Measurements from ENCODE around the gene CSPG4.
"Not testable (repeated sequence)": the region's sequence is repeated elsewhere in the genome, so short reads cannot be mapped to it uniquely, and the experiment has no call there.

CSPG4 gene

GRCh38 chr15:75697523-75697922, 15.1 kb downstream of the CSPG4 start:
- Histone ChIP-seq H3K27me3 (ENCODE audit: control insufficient read depth in 5 of 5, insufficient read depth in 4 of 5, low read length in 5 of 5) (peaks cover 0 to 10% (median 3%) of the 10 kb centered on the region in 5 donors), H3K36me3 (ENCODE audit: control insufficient read depth in 5 of 5, insufficient read depth in 5 of 5, low read length in 5 of 5) (peaks cover 0 to 1% (median 0%) of the 10 kb centered on the region in 5 donors), H3K4me3 (ENCODE audit: low read depth in 1 of 5, low read length in 5 of 5) (no peak overlapping the region), H3K9me3 (ENCODE audit: control insufficient read depth in 5 of 5, low read length in 5 of 5) (no peaks in the 10 kb centered on the region), H3K4me1 (ENCODE audit: control insufficient read depth in 5 of 5, insufficient read depth in 5 of 5, low read length in 5 of 5) (peaks cover 12 to 72% (median 57%) of the 10 kb centered on the region in 5 donors), H3K27ac (ENCODE audit: low read depth, low read length) (no peak overlapping the region), H3K9ac (ENCODE audit: low read length in 5 of 5) (no peak overlapping the region)

DNA sequence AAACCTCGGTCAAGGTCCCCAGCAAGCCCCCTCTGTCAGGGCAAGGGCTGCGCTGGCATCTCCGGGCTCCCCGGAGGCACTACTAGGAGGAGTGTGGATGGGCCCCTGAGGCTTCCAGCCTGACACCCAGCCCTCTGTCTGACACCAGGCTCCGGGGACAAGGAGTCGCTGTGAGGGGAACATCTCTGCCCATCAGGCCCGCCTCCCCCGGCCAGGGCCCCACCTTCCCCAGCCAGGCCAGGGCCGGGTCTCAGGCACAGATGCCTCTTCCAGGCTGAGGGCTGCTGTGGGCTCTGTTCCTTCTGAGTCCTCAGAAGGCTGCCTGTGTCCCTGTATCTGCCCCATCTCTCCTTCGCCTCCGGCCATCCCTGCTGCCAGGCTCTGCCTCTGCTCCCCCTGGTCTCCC, 15.8 kb downstream of the CSPG4 start:
- no peaks in the 10 kb centered on the region for H3K9me3 ChIP-seq (ENCODE audit: control insufficient read depth in 5 of 5, low read length in 5 of 5)
- H3K4me1 ChIP-seq (ENCODE audit: control insufficient read depth in 5 of 5, insufficient read depth in 5 of 5, low read length in 5 of 5), result peaks cover 12 to 65% (median 57%) of the 10 kb centered on the region in 5 donors
- H3K4me3 ChIP-seq (ENCODE audit: low read depth in 1 of 5, low read length in 5 of 5), result no peak overlapping the region
- H3K27me3 ChIP-seq (ENCODE audit: control insufficient read depth in 5 of 5, insufficient read depth in 4 of 5, low read length in 5 of 5), result peaks cover 0 to 10% (median 3%) of the 10 kb centered on the region in 5 donors
- no peak overlapping the region for H3K9ac ChIP-seq (ENCODE audit: low read length in 5 of 5)
- H3K27ac ChIP-seq (ENCODE audit: low read depth, low read length), result no peak overlapping the region
- peaks cover 0 to 5% (median 0%) of the 10 kb centered on the region in 5 donors for H3K36me3 ChIP-seq (ENCODE audit: control insufficient read depth in 5 of 5, insufficient read depth in 5 of 5, low read length in 5 of 5)

- Histone ChIP-seq H3K9me3 (ENCODE audit: control insufficient read depth in 5 of 5, low read length in 5 of 5) (no peaks in the 10 kb centered on the region), H3K4me1 (ENCODE audit: control insufficient read depth in 5 of 5, insufficient read depth in 5 of 5, low read length in 5 of 5) (peaks cover 12 to 60% (median 55%) of the 10 kb centered on the region in 5 donors), H3K9ac (ENCODE audit: low read length in 5 of 5) (no peak overlapping the region), H3K4me3 (ENCODE audit: low read depth in 1 of 5, low read length in 5 of 5) (no peak overlapping the region), H3K36me3 (ENCODE audit: control insufficient read depth in 5 of 5, insufficient read depth in 5 of 5, low read length in 5 of 5) (peaks cover 0 to 5% (median 4%) of the 10 kb centered on the region in 5 donors), H3K27me3 (ENCODE audit: control insufficient read depth in 5 of 5, insufficient read depth in 4 of 5, low read length in 5 of 5) (peaks cover 0 to 10% (median 3%) of the 10 kb centered on the region in 5 donors), H3K27ac (ENCODE audit: low read depth, low read length) (no peak overlapping the region)
These were observed 16.3 kb downstream of the CSPG4 start for GRCh38 chr15:75696311-75696720.

- Histone ChIP-seq H3K27me3 (ENCODE audit: control insufficient read depth in 5 of 5, insufficient read depth in 4 of 5, low read length in 5 of 5) (peaks cover 0 to 10% (median 3%) of the 10 kb centered on the region in 5 donors), H3K36me3 (ENCODE audit: control insufficient read depth in 5 of 5, insufficient read depth in 5 of 5, low read length in 5 of 5) (peaks cover 0 to 8% (median 5%) of the 10 kb centered on the region in 5 donors), H3K9ac (ENCODE audit: low read length in 5 of 5) (no peak overlapping the region), H3K27ac (ENCODE audit: low read depth, low read length) (peak overlapping the region; percentile 23), H3K9me3 (ENCODE audit: control insufficient read depth in 5 of 5, low read length in 5 of 5) (no peaks in the 10 kb centered on the region), H3K4me3 (ENCODE audit: low read depth in 1 of 5, low read length in 5 of 5) (no peak overlapping the region), H3K4me1 (ENCODE audit: control insufficient read depth in 5 of 5, insufficient read depth in 5 of 5, low read length in 5 of 5) (peaks cover 8 to 55% (median 50%) of the 10 kb centered on the region in 5 donors)
These were observed 16.9 kb downstream of the CSPG4 start for GRCh38 chr15:75695634-75696310.

GRCh38 chr15:75695220-75695619, 17.4 kb downstream of the CSPG4 start:
- Histone ChIP-seq H3K4me1 (ENCODE audit: control insufficient read depth in 5 of 5, insufficient read depth in 5 of 5, low read length in 5 of 5) (peaks cover 8 to 50% (median 44%) of the 10 kb centered on the region in 5 donors), H3K9ac (ENCODE audit: low read length in 5 of 5) (no peak overlapping the region), H3K27ac (ENCODE audit: low read depth, low read length) (peak overlapping the region; percentile 23)

GRCh38 chr15:75694241-75695182, 18.1 kb downstream of the CSPG4 start:
- Histone ChIP-seq H3K27ac (ENCODE audit: low read depth, low read length) (peak overlapping the region; percentile 69), H3K4me3 (ENCODE audit: low read depth in 1 of 5, low read length in 5 of 5) (no peak overlapping the region)

More at GRCh38 chr15:75695220-75695619, 17.4 kb downstream of the CSPG4 start:
- Histone ChIP-seq H3K4me3 (ENCODE audit: low read depth in 1 of 5, low read length in 5 of 5) (no peak overlapping the region), H3K36me3 (ENCODE audit: control insufficient read depth in 5 of 5, insufficient read depth in 5 of 5, low read length in 5 of 5) (peaks cover 0 to 13% (median 8%) of the 10 kb centered on the region in 5 donors), H3K9me3 (ENCODE audit: control insufficient read depth in 5 of 5, low read length in 5 of 5) (no peaks in the 10 kb centered on the region), H3K27me3 (ENCODE audit: control insufficient read depth in 5 of 5, insufficient read depth in 4 of 5, low read length in 5 of 5) (peaks cover 0 to 10% (median 4%) of the 10 kb centered on the region in 5 donors)

GRCh38 chr15:75693501-75694240, 19.0 kb downstream of the CSPG4 start:
- Histone ChIP-seq H3K9ac (ENCODE audit: low read length in 5 of 5) (no peak overlapping the region), H3K27me3 (ENCODE audit: control insufficient read depth in 5 of 5, insufficient read depth in 4 of 5, low read length in 5 of 5) (peaks cover 0 to 10% (median 4%) of the 10 kb centered on the region in 5 donors), H3K9me3 (ENCODE audit: control insufficient read depth in 5 of 5, low read length in 5 of 5) (no peaks in the 10 kb centered on the region), H3K36me3 (ENCODE audit: control insufficient read depth in 5 of 5, insufficient read depth in 5 of 5, low read length in 5 of 5) (peaks cover 0 to 27% (median 18%) of the 10 kb centered on the region in 5 donors), H3K4me3 (ENCODE audit: low read depth in 1 of 5, low read length in 5 of 5) (no peak overlapping the region), H3K4me1 (ENCODE audit: control insufficient read depth in 5 of 5, insufficient read depth in 5 of 5, low read length in 5 of 5) (peaks cover 8 to 38% (median 31%) of the 10 kb centered on the region in 5 donors), H3K27ac (ENCODE audit: low read depth, low read length) (peak overlapping the region; percentile 69)

More at GRCh38 chr15:75694241-75695182, 18.1 kb downstream of the CSPG4 start:
- no peaks in the 10 kb centered on the region for H3K9me3 ChIP-seq (ENCODE audit: control insufficient read depth in 5 of 5, low read length in 5 of 5)
- peaks cover 0 to 18% (median 12%) of the 10 kb centered on the region in 5 donors for H3K36me3 ChIP-seq (ENCODE audit: control insufficient read depth in 5 of 5, insufficient read depth in 5 of 5, low read length in 5 of 5)
- peaks cover 8 to 43% (median 37%) of the 10 kb centered on the region in 5 donors for H3K4me1 ChIP-seq (ENCODE audit: control insufficient read depth in 5 of 5, insufficient read depth in 5 of 5, low read length in 5 of 5)
- peaks cover 0 to 10% (median 4%) of the 10 kb centered on the region in 5 donors for H3K27me3 ChIP-seq (ENCODE audit: control insufficient read depth in 5 of 5, insufficient read depth in 4 of 5, low read length in 5 of 5)
- H3K9ac ChIP-seq (ENCODE audit: low read length in 5 of 5), result no peak overlapping the region

DNA sequence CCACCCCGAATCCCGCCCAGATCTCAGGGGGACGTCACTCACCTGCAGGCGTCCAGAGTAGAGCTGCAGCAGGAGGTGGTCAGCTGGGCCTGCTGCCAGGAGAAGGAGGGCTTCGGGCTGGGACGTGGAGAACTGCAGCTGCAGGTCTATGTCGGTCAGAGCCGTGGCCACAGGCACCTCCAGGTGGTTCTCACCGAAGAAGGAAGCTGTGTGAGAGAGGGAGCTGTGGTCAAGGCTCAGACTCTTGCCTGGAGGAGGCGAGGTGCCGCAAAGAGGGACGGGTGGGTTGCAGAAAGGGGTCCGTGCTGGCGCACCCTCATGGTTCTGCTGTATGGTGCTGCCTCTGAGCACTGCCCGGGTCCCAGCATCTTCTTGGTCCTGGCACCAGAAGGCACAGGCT, 19.6 kb downstream of the CSPG4 start:
- not testable (repeated sequence) for H3K4me3 ChIP-seq (ENCODE audit: low read depth in 1 of 5, low read length in 5 of 5); H3K9ac ChIP-seq (ENCODE audit: low read length in 5 of 5); H3K9me3 ChIP-seq (ENCODE audit: control insufficient read depth in 5 of 5, low read length in 5 of 5)
- Histone ChIP-seq H3K27ac (ENCODE audit: low read depth, low read length) (peak overlapping the region; percentile 69), H3K36me3 (ENCODE audit: control insufficient read depth in 5 of 5, insufficient read depth in 5 of 5, low read length in 5 of 5) (peaks cover 0 to 33% (median 24%) of the 10 kb centered on the region in 5 donors), H3K27me3 (ENCODE audit: control insufficient read depth in 5 of 5, insufficient read depth in 4 of 5, low read length in 5 of 5) (peaks cover 0 to 13% (median 4%) of the 10 kb centered on the region in 5 donors), H3K4me1 (ENCODE audit: control insufficient read depth in 5 of 5, insufficient read depth in 5 of 5, low read length in 5 of 5) (peaks cover 8 to 35% (median 28%) of the 10 kb centered on the region in 5 donors)

DNA sequence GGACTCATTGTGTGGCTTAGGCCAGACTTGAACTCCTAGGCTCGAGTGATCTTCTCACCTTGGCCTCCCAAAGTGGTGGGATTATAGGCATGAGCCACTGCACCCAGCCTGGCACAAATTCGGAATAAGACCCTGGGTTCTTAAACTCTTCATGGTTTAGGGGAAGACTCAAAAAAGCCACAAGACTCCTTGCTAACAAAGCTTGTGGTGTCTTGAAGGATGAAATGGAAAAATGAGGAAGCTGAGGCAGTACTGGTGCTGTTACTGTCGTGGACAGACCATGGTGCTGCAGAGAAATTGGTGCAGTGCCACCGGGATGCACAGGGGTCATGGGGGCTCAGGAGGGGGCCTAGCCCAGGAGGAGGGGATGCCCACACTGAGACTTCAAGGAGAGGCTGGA, 20.3 kb downstream of the CSPG4 start:
- H3K4me3 ChIP-seq (ENCODE audit: low read depth in 1 of 5, low read length in 5 of 5); H3K9me3 ChIP-seq (ENCODE audit: control insufficient read depth in 5 of 5, low read length in 5 of 5); H3K27ac ChIP-seq (ENCODE audit: low read depth, low read length); H3K9ac ChIP-seq (ENCODE audit: low read length in 5 of 5): not testable (repeated sequence)
- Histone ChIP-seq H3K27me3 (ENCODE audit: control insufficient read depth in 5 of 5, insufficient read depth in 4 of 5, low read length in 5 of 5) (peaks cover 0 to 12% (median 4%) of the 10 kb centered on the region in 5 donors), H3K4me1 (ENCODE audit: control insufficient read depth in 5 of 5, insufficient read depth in 5 of 5, low read length in 5 of 5) (peaks cover 8 to 31% (median 27%) of the 10 kb centered on the region in 5 donors), H3K36me3 (ENCODE audit: control insufficient read depth in 5 of 5, insufficient read depth in 5 of 5, low read length in 5 of 5) (peaks cover 0 to 40% (median 31%) of the 10 kb centered on the region in 5 donors)
